HCT116 (cell line): ENCODE data around the gene ABCA6. TPM values are rescaled to one million over a fixed set of nuclear protein-coding genes. Genes with fewer than 3 reads are reported as not detected.

ENCODE experiments used
- ATAC-seq: fragments of 200-7000 bp; cut with Tn5 transposase; 2 replicates; pipeline ENCODE4 v1.9.1; 2020; ENCODE audit warnings: mild to moderate bottlenecking, moderate library complexity
- BruUV-seq: library from RNA; stranded (reverse); fragments of 400-500 nt; replicated peaks from 2 replicates; lab custom pipeline; 2021; lab: Mats Ljungman, UMichigan
- CTCF ChIA-PET: fragments of 300-600 bp; sonication (Branson Sonifier 250); formaldehyde crosslinking; loops from one replicate; lab custom pipeline; 2021; ENCODE audit warnings: antibody characterized with exemption; lab: Charles Lee
- POLR2A ChIA-PET: fragments of 300-600, 350-600 bp; sonication (Branson Sonifier 250); formaldehyde crosslinking; loops from one replicate; lab custom pipeline; 2021; ENCODE audit warnings: antibody characterized with exemption; lab: Charles Lee
- RAD21 ChIA-PET, 2 experiments: fragments of 300-600 bp; sonication (Branson Sonifier 250); formaldehyde crosslinking; loops; one replicate each; lab custom pipeline; 2023; ENCODE audit warnings: low total read pairs in 2 of 2; ENCODE audit not compliant: uncharacterized antibody in 2 of 2, unreplicated experiment in 2 of 2, low non-redundant PET in 1 of 2; lab: Charles Lee
- DNase-seq: peaks from one replicate; pipeline ENCODE4 v3.0.0-alpha.2; 2010; ENCODE audit warnings: low read depth, low spot score
- H2AFZ ChIP-seq: fragments of 200-600 bp; shearing (Covaris generic), sonication (generic); 2 replicates; pipeline ENCODE4 v1.6.1; 2017; ENCODE audit warnings: low read depth, mixed run types, mixed read lengths, antibody characterized with exemption, low read length; ENCODE audit not compliant: poor library complexity, severe bottlenecking
- H3K27ac ChIP-seq: 2 replicates; pipeline ENCODE4 v1.5.1; 2012; ENCODE audit warnings: low read depth, low read length
- H3K27me3 ChIP-seq: fragments of 200-600 bp; sonication (generic); 2 replicates; pipeline ENCODE4 v1.6.1; 2016; ENCODE audit warnings: mixed run types, low read length, mixed read lengths; ENCODE audit not compliant: insufficient read depth
- H3K36me3 ChIP-seq, 2 experiments: fragments of 200-500 bp in 1 of 2; fragments of 200-600 bp in 1 of 2; sonication (Bioruptor generic) in 1 of 2; sonication (generic) in 1 of 2; 2 replicates each; pipeline versions ENCODE4 v1.5.1 to v1.6.1; 2014 to 2016; ENCODE audit warnings: low read length in 2 of 2, inconsistent platforms in 1 of 2, mixed read lengths in 1 of 2, mixed run types in 1 of 2; ENCODE audit not compliant: insufficient read depth in 2 of 2, control insufficient read depth in 1 of 2
- H3K4me1 ChIP-seq, 2 experiments: fragments of 200-600 bp in 1 of 2; sonication (generic) in 1 of 2; 2 replicates each; pipeline versions ENCODE4 v1.5.1 to v1.6.1; 2012 to 2017; ENCODE audit warnings: low read length in 2 of 2, inconsistent platforms in 1 of 2, mild to moderate bottlenecking in 1 of 2, mixed read lengths in 1 of 2, mixed run types in 1 of 2, moderate library complexity in 1 of 2; ENCODE audit not compliant: insufficient read depth in 2 of 2, control insufficient read depth in 1 of 2
- H3K4me2 ChIP-seq: fragments of 200-600 bp; sonication (generic); 2 replicates; pipeline ENCODE4 v1.6.1; 2017; ENCODE audit warnings: mixed run types, low read length, mixed read lengths
- H3K4me3 ChIP-seq, 2 experiments: fragments of 200-600 bp in 1 of 2; sonication (generic) in 1 of 2; replicated peaks in 1 of 2; 2 replicates each; pipeline ENCODE4 v1.5.1; 2011 to 2016; ENCODE audit warnings: low read length in 2 of 2, control low read depth in 1 of 2, low read depth in 1 of 2, mild to moderate bottlenecking in 1 of 2, mixed read lengths in 1 of 2, mixed run types in 1 of 2
- H3K79me2 ChIP-seq: fragments of 200-600 bp; sonication (generic); 2 replicates; pipeline ENCODE4 v1.6.1; 2017; ENCODE audit warnings: mild to moderate bottlenecking, mixed run types, low read length, moderate library complexity, mixed read lengths; ENCODE audit not compliant: insufficient read depth
- H3K9ac ChIP-seq: fragments of 200-600 bp; sonication (generic); 2 replicates; pipeline ENCODE4 v1.6.1; 2016; ENCODE audit warnings: low read length, mixed read lengths
- H3K9me2 ChIP-seq: fragments of 200-600 bp; sonication (generic), shearing (Covaris generic); 2 replicates; pipeline ENCODE4 v1.6.1; 2017; ENCODE audit warnings: mixed run types, mild to moderate bottlenecking, moderate library complexity; ENCODE audit not compliant: insufficient read depth
- H3K9me3 ChIP-seq, 2 experiments: fragments of 200-500 bp in 1 of 2; fragments of 200-600 bp in 1 of 2; sonication (Bioruptor generic) in 1 of 2; sonication (generic) in 1 of 2; 2 replicates each; pipeline ENCODE4 v1.6.1; 2014 to 2017; ENCODE audit warnings: low read length in 2 of 2, mixed read lengths in 2 of 2, inconsistent platforms in 1 of 2, low read depth in 1 of 2, mild to moderate bottlenecking in 1 of 2, mixed run types in 1 of 2, moderate library complexity in 1 of 2; ENCODE audit not compliant: control insufficient read depth in 1 of 2, insufficient read depth in 1 of 2
- H4K20me1 ChIP-seq: fragments of 200-600 bp; sonication (generic), shearing (Covaris generic); 2 replicates; pipeline ENCODE4 v1.6.1; 2017; ENCODE audit warnings: mixed run types, mild to moderate bottlenecking, moderate library complexity; ENCODE audit not compliant: insufficient read depth
- CTCF ChIP-seq, 3 experiments: fragments of 200-600 bp in 1 of 3; sonication (generic) in 1 of 3; IDR thresholded peaks in 2 of 3; conservative IDR thresholded peaks in 1 of 3; 2 replicates each; pipeline ENCODE4 v1.5.1; 2012 to 2017; ENCODE audit warnings: low read depth in 2 of 3, low read length in 2 of 3, antibody characterized with exemption in 1 of 3, borderline replicate concordance in 1 of 3, control low read depth in 1 of 3, mild to moderate bottlenecking in 1 of 3, mixed read lengths in 1 of 3, mixed run types in 1 of 3, moderate library complexity in 1 of 3; ENCODE audit not compliant: insufficient read depth in 1 of 3
- EGR1 ChIP-seq: IDR thresholded peaks from 2 replicates; pipeline ENCODE4 v1.6.1; 2012; ENCODE audit warnings: low read depth
- EZH2 ChIP-seq: fragments of 200-600 bp; sonication (generic); IDR thresholded peaks from 2 replicates; pipeline ENCODE4 v1.6.1; 2017; ENCODE audit warnings: antibody characterized with exemption, mixed run types
- RAD21 ChIP-seq: IDR thresholded peaks from 2 replicates; pipeline ENCODE4 v1.6.1; 2012; ENCODE audit warnings: low read depth, mild to moderate bottlenecking
- SIN3A ChIP-seq: IDR thresholded peaks from 2 replicates; pipeline ENCODE4 v1.6.1; 2012; ENCODE audit warnings: low read depth
- TCF7L2 ChIP-seq: IDR thresholded peaks from 2 replicates; pipeline ENCODE4 v1.7.0; 2011; ENCODE audit warnings: borderline replicate concordance, inconsistent platforms; ENCODE audit not compliant: insufficient read depth, insufficient read length; ENCODE audit errors: extremely low read depth
- ZBTB33 ChIP-seq: IDR thresholded peaks from 2 replicates; pipeline ENCODE4 v1.6.1; 2011; ENCODE audit warnings: mild to moderate bottlenecking, low read length, moderate library complexity; ENCODE audit not compliant: insufficient replicate concordance; ENCODE audit errors: extremely low read depth
- intact Hi-C: fragments of 100-400 bp; cut with micrococcal nuclease; formaldehyde crosslinking; loops from 2 replicates; pipeline ENCODE4 v1.10.0; 2022
- total RNA-seq: library from RNA; stranded (reverse); gene quantifications from one replicate; pipeline ENCODE4 v1.2.1, GENCODE V29; 2021; ENCODE audit not compliant: unreplicated experiment

The ABCA6 gene
- total RNA-seq, 1 experiment from 2014 or later, result 0.44 TPM

GRCh38 chr17:69067274-69068047 lies 74.2 kb downstream of the ABCA6 start:
- no peaks in the 10 kb centered on the region for H4K20me1 ChIP-seq
- H3K4me2 ChIP-seq, result no peak overlapping the region
- H3K79me2 ChIP-seq, result no peaks in the 10 kb centered on the region
- no peak overlapping the region for H3K27ac ChIP-seq
- no TSS peak for BruUV-seq
- ATAC-seq (peak; percentile 77), DNase-seq (peak; percentile 4)
- TF ChIP-seq TCF7L2 (no peak), RAD21 (peak; percentile 56), EGR1 (no peak), SIN3A (no peak), ZBTB33 (no peak), CTCF (IDR thresholded peaks at IDR 0.05 in 2 of 3, conservative IDR thresholded peaks at IDR 0.05 in 1 of 3; ENCODE audit: borderline replicate concordance in 1 of 3, insufficient read depth in 1 of 3, low read depth in 2 of 3, low read length in 2 of 3) (peak; percentile 25 to 36 (median 32); a peak in 2 of 6 replicates), EZH2 (no peak)
- intact Hi-C loops, result no loop called here
- no peaks in the 10 kb centered on the region for H3K9me3 ChIP-seq
- ChIA-PET RAD21 (no interaction called here), POLR2A (no interaction called here), CTCF (interaction anchor here (0.7 to 1.7 kb wide), 6 partner anchors 9 to 295 kb away, joined by 3 to 7 read pairs (median 4); no protein-coding TSS in a partner anchor)
- H2AFZ ChIP-seq, result no peak overlapping the region
- no peaks in the 10 kb centered on the region for H3K27me3 ChIP-seq
- no peak overlapping the region for H3K9ac ChIP-seq
- H3K4me1 ChIP-seq, result no peaks in the 10 kb centered on the region
- no peak overlapping the region for H3K4me3 ChIP-seq
- no peaks in the 10 kb centered on the region for H3K36me3 ChIP-seq
- no peaks in the 10 kb centered on the region for H3K9me2 ChIP-seq
